Caco-2 (cell line): ENCODE results near the gene NME3. TPM values are rescaled to one million over a fixed set of nuclear protein-coding genes. Genes with fewer than 3 reads are reported as not detected.
A peak's percentile ranks its signal among the peaks of the same experiment; 100 is the strongest.

Experiments
- BruUV-seq: library from RNA; stranded (reverse); fragments of 400-500 nt; replicated peaks from 2 replicates; lab custom pipeline; 2021; lab: Mats Ljungman, UMichigan
- CTCF ChIA-PET: fragments of 300-600 bp; sonication (Branson Sonifier 250); formaldehyde crosslinking; loops from one replicate; lab custom pipeline; 2022; ENCODE audit warnings: antibody characterized with exemption; lab: Charles Lee
- POLR2A ChIA-PET: fragments of 300-600 bp; sonication (Branson Sonifier 250); formaldehyde crosslinking; loops from one replicate; lab custom pipeline; 2022; ENCODE audit warnings: antibody characterized with exemption; lab: Charles Lee
- DNase-seq, 2 experiments: peaks; one replicate each; pipeline versions ENCODE4 v3.0.0 to v3.0.0-alpha.2; 2020 to 2022
- H3K27me3 ChIP-seq: replicated peaks from 2 replicates; pipeline ENCODE4 v1.6.0; 2011; ENCODE audit warnings: low read length; ENCODE audit not compliant: control insufficient read depth, insufficient read depth
- H3K36me3 ChIP-seq: 2 replicates; pipeline ENCODE4 v1.5.1; 2011; ENCODE audit warnings: low read length; ENCODE audit not compliant: control insufficient read depth, insufficient read depth
- H3K4me1 ChIP-seq: fragments of 250-450 bp; sonication (Bioruptor Pico); 2 replicates; pipeline ENCODE4 v1.5.1; 2020; ENCODE audit warnings: mild to moderate bottlenecking
- H3K4me3 ChIP-seq: 2 replicates; pipeline ENCODE4 v1.5.1; 2011; ENCODE audit warnings: low read depth, mild to moderate bottlenecking, control low read depth, low read length
- H3K9me3 ChIP-seq: fragments of 250-450 bp; sonication (Bioruptor Pico); 2 replicates; pipeline ENCODE4 v1.5.1; 2020; ENCODE audit warnings: mild to moderate bottlenecking, moderate library complexity
- H3K27ac Mint-ChIP-seq: one replicate; pipeline ENCODE4 v1.8.0; 2022; ENCODE audit warnings: mixed read lengths; ENCODE audit not compliant: unreplicated experiment
- H3K27me3 Mint-ChIP-seq: one replicate; pipeline ENCODE4 v1.8.0; 2022; ENCODE audit warnings: mixed read lengths; ENCODE audit not compliant: insufficient read depth, unreplicated experiment
- H3K36me3 Mint-ChIP-seq: one replicate; pipeline ENCODE4 v1.8.0; 2022; ENCODE audit warnings: mild to moderate bottlenecking, mixed read lengths; ENCODE audit not compliant: insufficient read depth, unreplicated experiment
- H3K4me1 Mint-ChIP-seq: one replicate; pipeline ENCODE4 v1.8.0; 2022; ENCODE audit warnings: low read depth, mixed read lengths; ENCODE audit not compliant: unreplicated experiment
- H3K4me3 Mint-ChIP-seq: one replicate; pipeline ENCODE4 v1.8.0; 2022; ENCODE audit warnings: mild to moderate bottlenecking, moderate library complexity, mixed read lengths; ENCODE audit not compliant: unreplicated experiment
- H3K9me3 Mint-ChIP-seq: one replicate; pipeline ENCODE4 v1.8.0; 2022; ENCODE audit warnings: mixed read lengths; ENCODE audit not compliant: unreplicated experiment
- CTCF ChIP-seq, 2 experiments: fragments of 200-600 bp in 1 of 2; IDR thresholded peaks; 1 replicate in 1 of 2; 2 replicates in 1 of 2; pipeline versions ENCODE4 v1.5.1 to v1.8.0; 2011 to 2022; ENCODE audit warnings: antibody characterized with exemption in 1 of 2, control low read depth in 1 of 2, inconsistent platforms in 1 of 2, low read depth in 1 of 2, low read length in 1 of 2, mild to moderate bottlenecking in 1 of 2, moderate library complexity in 1 of 2; ENCODE audit not compliant: insufficient read depth in 1 of 2, severe bottlenecking in 1 of 2, unreplicated experiment in 1 of 2
- intact Hi-C: fragments of 100-400 bp; cut with micrococcal nuclease; formaldehyde crosslinking; loops from one replicate; pipeline ENCODE4 v1.10.0; 2022; ENCODE audit not compliant: unreplicated experiment
- total RNA-seq: library from RNA; stranded (reverse); gene quantifications from 2 replicates; pipeline ENCODE4 v1.2.3, GENCODE V29; 2022

The NME3 gene
- total RNA-seq, 1 experiment from 2014 or later: 7.0 TPM

- POLR2A ChIA-PET: no interaction called here
- Histone ChIP-seq H3K9me3 (no peaks in the 10 kb centered on the region), H3K4me3 (no peak overlapping the region), H3K4me1 (no peaks in the 10 kb centered on the region), H3K27me3 (no peaks in the 10 kb centered on the region), H3K36me3 (no peaks in the 10 kb centered on the region)
- no peak overlapping the region for H3K27ac Mint-ChIP-seq
- CTCF ChIA-PET: no interaction called here
- no peaks in the 10 kb centered on the region for H3K27me3 Mint-ChIP-seq
- no peaks in the 10 kb centered on the region for H3K4me1 Mint-ChIP-seq
- H3K9me3 Mint-ChIP-seq: no peaks in the 10 kb centered on the region
- no peak for TF ChIP-seq CTCF (IDR thresholded peaks at IDR 0.05; ENCODE audit: insufficient read depth in 1 of 2, low read depth in 1 of 2, low read length in 1 of 2, severe bottlenecking in 1 of 2, unreplicated experiment in 1 of 2)
- DNase-seq: no peak
- no TSS peak for BruUV-seq
- H3K4me3 Mint-ChIP-seq: no peak overlapping the region
- H3K36me3 Mint-ChIP-seq: peaks cover 27% of the 10 kb centered on the region
- intact Hi-C loops: no loop called here
These were observed 44.1 kb upstream of the NME3 start for GRCh38 chr16:1815461-1815860.

- peaks cover 22% of the 10 kb centered on the region for H3K36me3 Mint-ChIP-seq
- no peak overlapping the region for H3K4me3 Mint-ChIP-seq
- Histone ChIP-seq H3K4me3 (no peak overlapping the region), H3K36me3 (no peaks in the 10 kb centered on the region), H3K9me3 (no peaks in the 10 kb centered on the region), H3K4me1 (no peaks in the 10 kb centered on the region), H3K27me3 (no peaks in the 10 kb centered on the region)
- H3K9me3 Mint-ChIP-seq: no peaks in the 10 kb centered on the region
- intact Hi-C loops: no loop called here
- POLR2A ChIA-PET: interaction anchor here (0.6 kb wide), 1 partner anchor 9 kb away, joined by 4 read pairs; no protein-coding TSS in a partner anchor
- no peaks in the 10 kb centered on the region for H3K27me3 Mint-ChIP-seq
- no peaks in the 10 kb centered on the region for H3K4me1 Mint-ChIP-seq
- no peak overlapping the region for H3K27ac Mint-ChIP-seq
- DNase-seq: peak in 1 of 2 experiments; percentile 36
- peak in 1 of 2 experiments; percentile 55 for TF ChIP-seq CTCF (IDR thresholded peaks at IDR 0.05; ENCODE audit: insufficient read depth in 1 of 2, low read depth in 1 of 2, low read length in 1 of 2, severe bottlenecking in 1 of 2, unreplicated experiment in 1 of 2)
- CTCF ChIA-PET: no interaction called here
- BruUV-seq: no TSS peak
These were observed 41.4 kb upstream of the NME3 start for GRCh38 chr16:1812732-1813163.

GRCh38 chr16:1810536-1810935 lies 39.2 kb upstream of the NME3 start:
- no peaks in the 10 kb centered on the region for H3K4me1 ChIP-seq
- no peaks in the 10 kb centered on the region for H3K36me3 ChIP-seq
- Mint-ChIP-seq H3K4me1 (no peaks in the 10 kb centered on the region), H3K4me3 (no peak overlapping the region), H3K36me3 (peaks cover 11% of the 10 kb centered on the region), H3K27me3 (no peaks in the 10 kb centered on the region), H3K27ac (no peak overlapping the region), H3K9me3 (no peaks in the 10 kb centered on the region)
- H3K9me3 ChIP-seq: no peaks in the 10 kb centered on the region
- no TSS peak for BruUV-seq
- intact Hi-C loops: no loop called here
- no peak overlapping the region for H3K4me3 ChIP-seq
- ChIA-PET CTCF (no interaction called here), POLR2A (no interaction called here)
- TF ChIP-seq CTCF (IDR thresholded peaks at IDR 0.05; ENCODE audit: insufficient read depth in 1 of 2, low read depth in 1 of 2, low read length in 1 of 2, severe bottlenecking in 1 of 2, unreplicated experiment in 1 of 2): no peak
- no peaks in the 10 kb centered on the region for H3K27me3 ChIP-seq
- DNase-seq: no peak
